Motor neuron (in vitro differentiated cells): Measurements from ENCODE around the gene ITCH. TPM values are rescaled to one million over a fixed set of nuclear protein-coding genes. Genes with fewer than 3 reads are reported as not detected.
A peak's percentile ranks its signal among the peaks of the same experiment; 100 is the strongest.
"Not testable (repeated sequence)": the region's sequence is repeated elsewhere in the genome, so short reads cannot be mapped to it uniquely, and the experiment has no call there.

ENCODE experiments used
- ATAC-seq, 8 experiments: fragments of 200-7000 bp; cut with Tn5 transposase; replicated peaks in 6 of 8; 2 replicates each; pipeline ENCODE4 v1.8.0; 2021; ENCODE audit warnings: mild to moderate bottlenecking in 8 of 8, moderate library complexity in 8 of 8
- H3K27ac ChIP-seq, 2 donors: fragments of 250-450 bp; sonication (Bioruptor Pico); 2 replicates each; pipeline ENCODE4 v1.9.0; 2021; ENCODE audit warnings: antibody characterized with exemption in 2 of 2, mild to moderate bottlenecking in 2 of 2, moderate library complexity in 1 of 2
- H3K4me1 ChIP-seq, 2 donors: fragments of 250-450 bp; sonication (Bioruptor Pico); replicated peaks in 1 of 2; 2 replicates each; pipeline ENCODE4 v1.6.1; 2021; ENCODE audit warnings: antibody characterized with exemption in 2 of 2, mild to moderate bottlenecking in 2 of 2, moderate library complexity in 1 of 2
- H3K4me3 ChIP-seq, 5 donors: fragments of 250-450 bp; sonication (Bioruptor Pico); 2 replicates each; pipeline ENCODE4 v1.9.0; 2021; ENCODE audit warnings: antibody characterized with exemption in 5 of 5, mild to moderate bottlenecking in 5 of 5, moderate library complexity in 4 of 5
- WGBS, 10 experiments: fragments of 450-650 bp; shearing (Covaris generic); methylation state at CpG; one replicate each; pipeline ENCODE4 v1.0.0; 2022; 5-methylcytosine and 5-hydroxymethylcytosine counted together
- in situ Hi-C, 9 experiments: fragments of 400-800 bp; cut with MboI; loops; one replicate each; pipeline ENCODE4 v1.15.0; 2021; ENCODE audit warnings: low sequenced_read_pairs in 9 of 9, low pct_unique_long_range_greater_than_20kb in 2 of 9; ENCODE audit not compliant: unreplicated experiment in 9 of 9
- total RNA-seq, 8 experiments: library from RNA; unstranded; fragments of 300-600 nt; gene quantifications; 2 replicates each; pipeline versions ENCODE4 v1.2.3 to v1.2.4, GENCODE V29; 2022

The ITCH gene
- total RNA-seq, 8 experiments from 2014 or later: 27.4 to 111 (median 39.0) TPM

- peak; percentile 69 to 94 (median 92) for ATAC-seq
- H3K27ac ChIP-seq: peak within 1 kb of the TSS; percentile 89 to 96
- H3K4me1 ChIP-seq: peaks cover 5 to 15% of the 10 kb centered on the region in 2 donors
- in situ Hi-C loops: no loop called here
- peak within 1 kb of the TSS; percentile 75 to 92 (median 87) for H3K4me3 ChIP-seq
- 0 to 2% (median 1%) methylated on average over 1 to 18 of the region's 59 CpGs; no CpG with 5 or more reads in 3 of the 10 experiments for WGBS, 10 experiments
Observed at GRCh38 chr20:34516247-34517113, 153.4 kb downstream of the ITCH start, which contains the start of gene DYNLRB1. DYNLRB1 (plus strand) TSS chr20:34516422; CDS start chr20:34516459, 37 bp downstream.

- 0 to 33% (median 3%) methylated on average over 1 to 3 of the region's 3 CpGs; no CpG with 5 or more reads in 3 of the 10 experiments for WGBS, 10 experiments
- Histone ChIP-seq H3K27ac (peak overlapping the region in 1 of 2 donors; percentile 96), H3K4me1 (peaks cover 5 to 15% of the 10 kb centered on the region in 2 donors), H3K4me3 (peak overlapping the region; percentile 75 to 92 (median 87))
- ATAC-seq: no peak
- in situ Hi-C loops: no loop called here
Observed at GRCh38 chr20:34517114-34517505, 154.0 kb downstream of the ITCH start.

GRCh38 chr20:34518863-34519262 is 155.8 kb downstream of the ITCH start:
- H3K4me1 ChIP-seq: peaks cover 5 to 15% of the 10 kb centered on the region in 2 donors
- H3K27ac ChIP-seq, in situ Hi-C loops, ATAC-seq, H3K4me3 ChIP-seq: not testable (repeated sequence)
- WGBS, 10 experiments: 0 to 100% (median 62%) methylated on average over 1 to 7 of the region's 7 CpGs; no CpG with 5 or more reads in 2 of the 10 experiments

GRCh38 chr20:34519841-34520240 is 156.8 kb downstream of the ITCH start:
- 51 to 100% (median 95%) methylated on average over 1 to 10 of the region's 10 CpGs; no CpG with 5 or more reads in 1 of the 10 experiments for WGBS, 10 experiments
- ATAC-seq, H3K27ac ChIP-seq, H3K4me1 ChIP-seq, in situ Hi-C loops, H3K4me3 ChIP-seq: not testable (repeated sequence)

- in situ Hi-C loops: no loop called here
- 26 to 100% (median 58%) methylated on average over 1 to 8 of the region's 17 CpGs for WGBS, 10 experiments
- Histone ChIP-seq H3K4me3 (no peak overlapping the region), H3K27ac (no peak overlapping the region), H3K4me1 (no peaks in the 10 kb centered on the region)
- peak; percentile 1 to 61 (median 46) for ATAC-seq
Observed at GRCh38 chr20:34522969-34523871, 160.1 kb downstream of the ITCH start.

- ATAC-seq: no peak
- Histone ChIP-seq H3K27ac (no peak overlapping the region), H3K4me3 (no peak overlapping the region), H3K4me1 (no peaks in the 10 kb centered on the region)
- 60 to 100% (median 95%) methylated on average over 1 to 10 of the region's 11 CpGs; no CpG with 5 or more reads in 2 of the 10 experiments for WGBS, 10 experiments
- in situ Hi-C loops: no loop called here
Observed at GRCh38 chr20:34524426-34524825, 161.4 kb downstream of the ITCH start.

GRCh38 chr20:34525342-34525708 is 162.3 kb downstream of the ITCH start:
- Histone ChIP-seq H3K27ac (no peak overlapping the region), H3K4me3 (no peak overlapping the region), H3K4me1 (no peaks in the 10 kb centered on the region)
- in situ Hi-C loops: loop anchor here in 1 of 9 experiments (25.0 kb wide), 1 partner anchor 187 kb away; the partner anchor contains the start of gene TP53INP2
- 35 to 100% (median 92%) methylated on average over 1 to 7 of the region's 7 CpGs; no CpG with 5 or more reads in 2 of the 10 experiments for WGBS, 10 experiments
- peak in 1 of 8 experiments; percentile 2 for ATAC-seq

- WGBS, 10 experiments: 0 to 100% (median 78%) methylated on average over 1 to 8 of the region's 14 CpGs; no CpG with 5 or more reads in 1 of the 10 experiments
Observed at GRCh38 chr20:34525709-34526416, 162.8 kb downstream of the ITCH start.

GRCh38 chr20:34526466-34526865 is 163.4 kb downstream of the ITCH start:
- H3K27ac ChIP-seq: no peak overlapping the region
- WGBS, 10 experiments: 52 to 100% (median 88%) methylated on average over 2 to 4 of the region's 5 CpGs; no CpG with 5 or more reads in 1 of the 10 experiments
- ATAC-seq: no peak
- in situ Hi-C loops: loop anchor here in 1 of 9 experiments (25.0 kb wide), 1 partner anchor 186 kb away; the partner anchor contains the start of gene TP53INP2
- no peaks in the 10 kb centered on the region for H3K4me1 ChIP-seq
- H3K4me3 ChIP-seq: no peak overlapping the region

More at GRCh38 chr20:34525709-34526416, 162.8 kb downstream of the ITCH start:
- in situ Hi-C loops: loop anchor here in 1 of 9 experiments (25.0 kb wide), 1 partner anchor 186 kb away; the partner anchor contains the start of gene TP53INP2
- H3K4me1 ChIP-seq: no peaks in the 10 kb centered on the region
- no peak overlapping the region for H3K27ac ChIP-seq
- no peak overlapping the region for H3K4me3 ChIP-seq
- ATAC-seq: peak in 7 of 8 experiments; percentile 28 to 91 (median 77)

- no peaks in the 10 kb centered on the region for H3K4me1 ChIP-seq
- ATAC-seq: no peak
- H3K27ac ChIP-seq: no peak overlapping the region
- in situ Hi-C loops: loop anchor here in 1 of 9 experiments (25.0 kb wide), 1 partner anchor 185 kb away; the partner anchor contains the start of gene TP53INP2
- 80 to 97% (median 93%) methylated on average over 1 to 10 of the region's 10 CpGs; no CpG with 5 or more reads in 1 of the 10 experiments for WGBS, 10 experiments
- no peak overlapping the region for H3K4me3 ChIP-seq
Observed at GRCh38 chr20:34527016-34527415, 163.9 kb downstream of the ITCH start.

GRCh38 chr20:34528921-34529297 is 165.8 kb downstream of the ITCH start:
- no peak overlapping the region for H3K27ac ChIP-seq
- in situ Hi-C loops: loop anchor here in 1 of 9 experiments (25.0 kb wide), 1 partner anchor 183 kb away; the partner anchor contains the start of gene TP53INP2
- peak in 1 of 8 experiments; percentile 39 for ATAC-seq

GRCh38 chr20:34529742-34530141 is 166.7 kb downstream of the ITCH start:
- Histone ChIP-seq H3K4me3 (no peak overlapping the region), H3K27ac (no peak overlapping the region), H3K4me1 (no peaks in the 10 kb centered on the region)
- in situ Hi-C loops: loop anchor here in 1 of 9 experiments (25.0 kb wide), 1 partner anchor 183 kb away; the partner anchor contains the start of gene TP53INP2
- 20 to 100% (median 80%) methylated on average over 1 to 3 of the region's 3 CpGs; no CpG with 5 or more reads in 5 of the 10 experiments for WGBS, 10 experiments
- ATAC-seq: no peak

More at GRCh38 chr20:34528921-34529297, 165.8 kb downstream of the ITCH start:
- no peak overlapping the region for H3K4me3 ChIP-seq
- 69 to 100% (median 93%) methylated on average over 2 to 3 of the region's 5 CpGs; no CpG with 5 or more reads in 5 of the 10 experiments for WGBS, 10 experiments
- H3K4me1 ChIP-seq: no peaks in the 10 kb centered on the region
